Trophoblast cell (in vitro differentiated cells and primary cell): Measurements from ENCODE around the gene MYO18A.

Source experiments
- DNase-seq, 2 donors: peaks; one replicate each; pipeline ENCODE4 v3.0.0-alpha.2; 2016
- H2AFZ ChIP-seq: 2 replicates; pipeline ENCODE4 v1.6.1; 2013; ENCODE audit warnings: low read length, moderate library complexity, mild to moderate bottlenecking; ENCODE audit not compliant: insufficient read depth, poor library complexity
- H2AK5ac ChIP-seq: 2 replicates; pipeline ENCODE4 v1.6.1; 2013; ENCODE audit warnings: mild to moderate bottlenecking, low read length
- H2BK120ac ChIP-seq: 2 replicates; pipeline ENCODE4 v1.6.1; 2013; ENCODE audit warnings: low read length, mild to moderate bottlenecking, moderate library complexity; ENCODE audit not compliant: insufficient read depth, poor library complexity
- H2BK12ac ChIP-seq: 2 replicates; pipeline ENCODE4 v1.6.1; 2013; ENCODE audit warnings: mild to moderate bottlenecking, low read length, moderate library complexity
- H2BK5ac ChIP-seq: 2 replicates; pipeline ENCODE4 v1.6.1; 2013; ENCODE audit warnings: low read length, low read depth, moderate library complexity, mild to moderate bottlenecking; ENCODE audit not compliant: poor library complexity
- H3K14ac ChIP-seq: 2 replicates; pipeline ENCODE4 v1.6.1; 2013; ENCODE audit warnings: mild to moderate bottlenecking, low read length
- H3K18ac ChIP-seq: 2 replicates; pipeline ENCODE4 v1.6.1; 2013; ENCODE audit warnings: mild to moderate bottlenecking, low read length
- H3K23ac ChIP-seq: 2 replicates; pipeline ENCODE4 v1.6.1; 2013; ENCODE audit warnings: low read length
- H3K27ac ChIP-seq: 2 replicates; pipeline ENCODE4 v1.5.1; 2013; ENCODE audit warnings: low read depth, mild to moderate bottlenecking, inconsistent platforms, low read length, moderate library complexity
- H3K27me3 ChIP-seq: 2 replicates; pipeline ENCODE4 v1.6.1; 2013; ENCODE audit warnings: inconsistent platforms, mild to moderate bottlenecking, low read length, moderate library complexity; ENCODE audit not compliant: insufficient read depth
- H3K36me3 ChIP-seq, 2 experiments: 1 replicate in 1 of 2; 2 replicates in 1 of 2; pipeline ENCODE4 v1.6.1; 2013; ENCODE audit warnings: low read length in 2 of 2, mild to moderate bottlenecking in 2 of 2, moderate library complexity in 1 of 2; ENCODE audit not compliant: insufficient read depth in 2 of 2, control insufficient read depth in 1 of 2
- H3K4ac ChIP-seq: 2 replicates; pipeline ENCODE4 v1.6.1; 2013; ENCODE audit warnings: low read depth, mild to moderate bottlenecking, low read length, moderate library complexity
- H3K4me1 ChIP-seq, 2 experiments: 1 replicate in 1 of 2; 2 replicates in 1 of 2; pipeline ENCODE4 v1.6.1; 2013; ENCODE audit warnings: low read length in 2 of 2, mild to moderate bottlenecking in 2 of 2, moderate library complexity in 1 of 2; ENCODE audit not compliant: insufficient read depth in 2 of 2, control insufficient read depth in 1 of 2
- H3K4me2 ChIP-seq: 2 replicates; pipeline ENCODE4 v1.6.1; 2013; ENCODE audit warnings: inconsistent platforms, mild to moderate bottlenecking, low read length, moderate library complexity
- H3K4me3 ChIP-seq: 2 replicates; pipeline ENCODE4 v1.5.1; 2013; ENCODE audit warnings: mild to moderate bottlenecking, low read depth, low read length, inconsistent platforms
- H3K79me1 ChIP-seq: one replicate; pipeline ENCODE4 v1.6.1; 2013; ENCODE audit warnings: low read length
- H3K79me2 ChIP-seq: 2 replicates; pipeline ENCODE4 v1.6.1; 2013; ENCODE audit warnings: low read length, mild to moderate bottlenecking; ENCODE audit not compliant: control insufficient read depth, insufficient read depth, poor library complexity
- H3K9ac ChIP-seq: 2 replicates; pipeline ENCODE4 v1.6.1; 2013; ENCODE audit warnings: mild to moderate bottlenecking, low read length
- H3K9me3 ChIP-seq: 2 replicates; pipeline ENCODE4 v1.6.1; 2013; ENCODE audit warnings: low read depth, mild to moderate bottlenecking, control low read depth, inconsistent platforms, low read length; ENCODE audit not compliant: insufficient read depth
- H4K12ac ChIP-seq: 2 replicates; pipeline ENCODE4 v1.6.1; 2013; ENCODE audit warnings: low read depth, mild to moderate bottlenecking, low read length, moderate library complexity
- H4K8ac ChIP-seq: 2 replicates; pipeline ENCODE4 v1.6.1; 2013; ENCODE audit warnings: low read depth, mild to moderate bottlenecking, low read length, moderate library complexity
- H4K91ac ChIP-seq: one replicate; pipeline ENCODE4 v1.6.1; 2013; ENCODE audit warnings: low read depth, mild to moderate bottlenecking, low read length, moderate library complexity
- WGBS: extraction: QIAGEN DNeasy Blood & Tissue Kit; methylation state at CpG from one replicate; pipeline ENCODE4 v1.1.7; 2013; ENCODE audit warnings: missing lambda C conversion rate; ENCODE audit not compliant: insufficient read length, insufficient coverage; ENCODE audit errors: extremely low coverage; 5-methylcytosine and 5-hydroxymethylcytosine counted together

The MYO18A gene

GRCh38 chr17:29140631-29141513, 39.3 kb downstream of the MYO18A start:
- Histone ChIP-seq H3K4me2 (no peak overlapping the region), H2AFZ (no peak overlapping the region), H3K18ac (no peak overlapping the region), H3K9ac (no peak overlapping the region), H3K4me1 (peaks cover 3 to 12% of the 10 kb centered on the region in 2 experiments), H3K27me3 (no peaks in the 10 kb centered on the region), H3K23ac (no peak overlapping the region), H3K36me3 (no peaks in the 10 kb centered on the region), H4K12ac (no peak overlapping the region), H3K14ac (no peak overlapping the region), H4K91ac (no peak overlapping the region), H4K8ac (no peak overlapping the region), H3K4ac (no peak overlapping the region), H2BK12ac (no peak overlapping the region), H2AK5ac (no peak overlapping the region), H3K79me1 (no peaks in the 10 kb centered on the region), H3K27ac (no peak overlapping the region), H2BK5ac (no peak overlapping the region), H2BK120ac (no peak overlapping the region), H3K79me2 (no peaks in the 10 kb centered on the region), H3K4me3 (no peak overlapping the region), H3K9me3 (no peaks in the 10 kb centered on the region)
- DNase-seq = no peak
- WGBS = no CpG with 5 or more reads among the region's 15 CpGs

- Histone ChIP-seq H4K8ac (no peak overlapping the region), H2BK12ac (no peak overlapping the region), H3K18ac (no peak overlapping the region), H3K79me2 (no peaks in the 10 kb centered on the region), H2AFZ (no peak overlapping the region), H4K12ac (no peak overlapping the region), H2BK120ac (no peak overlapping the region), H3K27me3 (no peaks in the 10 kb centered on the region), H3K9ac (no peak overlapping the region), H3K79me1 (no peaks in the 10 kb centered on the region), H3K23ac (no peak overlapping the region), H3K4ac (no peak overlapping the region), H4K91ac (no peak overlapping the region), H3K9me3 (no peaks in the 10 kb centered on the region), H3K4me1 (peaks cover 3 to 12% of the 10 kb centered on the region in 2 experiments), H3K36me3 (no peaks in the 10 kb centered on the region), H2BK5ac (no peak overlapping the region), H3K4me3 (no peak overlapping the region), H3K4me2 (no peak overlapping the region), H3K14ac (no peak overlapping the region), H2AK5ac (no peak overlapping the region), H3K27ac (no peak overlapping the region)
- DNase-seq = peak; percentile 37 to 48
- no CpG with 5 or more reads among the region's 14 CpGs for WGBS
Measured at GRCh38 chr17:29140051-29140621, 40.1 kb downstream of the MYO18A start.

GRCh38 chr17:29138971-29139691, 41.1 kb downstream of the MYO18A start:
- Histone ChIP-seq H3K27me3 (no peaks in the 10 kb centered on the region), H2BK120ac (no peak overlapping the region), H3K4me2 (no peak overlapping the region), H3K23ac (no peak overlapping the region), H3K4me3 (no peak overlapping the region), H2AK5ac (no peak overlapping the region), H2BK12ac (no peak overlapping the region), H2BK5ac (no peak overlapping the region), H3K79me1 (no peaks in the 10 kb centered on the region), H4K8ac (no peak overlapping the region), H3K36me3 (no peaks in the 10 kb centered on the region), H2AFZ (no peak overlapping the region), H3K27ac (no peak overlapping the region), H3K14ac (no peak overlapping the region), H4K12ac (no peak overlapping the region), H3K9ac (no peak overlapping the region), H3K9me3 (no peaks in the 10 kb centered on the region), H4K91ac (no peak overlapping the region), H3K4me1 (peaks cover 3 to 12% of the 10 kb centered on the region in 2 experiments), H3K79me2 (no peaks in the 10 kb centered on the region), H3K18ac (peak overlapping the region; percentile 19), H3K4ac (no peak overlapping the region)
- DNase-seq = peak in 1 of 2 donors; percentile 8
- no CpG with 5 or more reads among the region's 13 CpGs for WGBS

DNA sequence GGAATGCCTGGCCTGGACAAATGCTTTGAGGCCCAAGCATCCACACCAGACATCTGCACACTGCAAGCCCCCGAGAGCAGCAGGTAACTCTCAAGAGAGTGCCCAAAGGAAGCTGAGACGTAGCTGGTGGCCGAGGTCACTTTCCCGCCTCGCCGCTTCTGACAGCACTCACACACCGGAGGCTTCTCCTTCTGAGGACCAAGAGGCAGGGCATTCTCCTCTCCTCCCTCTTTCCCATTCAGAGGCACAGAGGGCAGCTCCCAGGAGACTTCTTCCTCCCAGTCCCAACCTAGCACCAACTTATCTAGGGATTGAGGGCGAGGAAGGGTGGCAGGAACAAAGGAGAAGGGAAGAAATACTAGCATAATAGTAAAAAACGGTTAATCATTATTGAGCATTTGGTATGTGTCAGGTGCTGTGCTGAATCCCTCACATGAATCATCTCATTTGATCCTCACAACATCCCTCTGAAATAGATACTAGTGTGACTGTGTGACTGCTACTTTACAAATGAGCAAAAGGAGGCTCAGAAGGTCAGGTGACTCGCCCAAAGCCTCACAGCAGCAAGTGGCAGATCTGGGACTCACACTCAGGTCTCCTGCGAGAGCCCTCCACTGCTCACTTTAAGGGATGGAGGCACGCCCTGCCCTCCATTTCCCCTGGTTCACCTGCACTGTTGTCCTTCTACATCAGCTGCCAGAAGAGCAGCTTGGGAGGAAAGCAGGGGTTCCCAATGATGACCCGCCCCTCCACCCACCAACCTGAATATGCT, 41.8 kb downstream of the MYO18A start:
- Histone ChIP-seq H3K79me1 (no peaks in the 10 kb centered on the region), H4K91ac (no peak overlapping the region), H3K14ac (no peak overlapping the region), H3K18ac (no peak overlapping the region), H3K9ac (no peak overlapping the region), H3K36me3 (no peaks in the 10 kb centered on the region), H3K4me1 (peaks cover 3 to 16% of the 10 kb centered on the region in 2 experiments), H3K27me3 (no peaks in the 10 kb centered on the region), H3K4me2 (no peak overlapping the region), H2AFZ (no peak overlapping the region), H3K23ac (no peak overlapping the region), H2BK12ac (no peak overlapping the region), H2AK5ac (no peak overlapping the region), H3K4me3 (no peak overlapping the region), H3K4ac (no peak overlapping the region), H3K9me3 (no peaks in the 10 kb centered on the region), H3K79me2 (no peaks in the 10 kb centered on the region), H3K27ac (no peak overlapping the region), H4K12ac (no peak overlapping the region), H2BK5ac (no peak overlapping the region), H4K8ac (no peak overlapping the region), H2BK120ac (no peak overlapping the region)
- no peak for DNase-seq
- WGBS = no CpG with 5 or more reads among the region's 13 CpGs
